T-helper 2 cell (primary cell): ENCODE results near the gene CD2.
A peak's percentile ranks its signal among the peaks of the same experiment; 100 is the strongest.

Experiments used
- DNase-seq, 5 experiments: peaks; one replicate each; pipeline versions ENCODE4 v3.0.0 to v3.0.0-alpha.2; 2012 to 2022

Gene CD2

DNA sequence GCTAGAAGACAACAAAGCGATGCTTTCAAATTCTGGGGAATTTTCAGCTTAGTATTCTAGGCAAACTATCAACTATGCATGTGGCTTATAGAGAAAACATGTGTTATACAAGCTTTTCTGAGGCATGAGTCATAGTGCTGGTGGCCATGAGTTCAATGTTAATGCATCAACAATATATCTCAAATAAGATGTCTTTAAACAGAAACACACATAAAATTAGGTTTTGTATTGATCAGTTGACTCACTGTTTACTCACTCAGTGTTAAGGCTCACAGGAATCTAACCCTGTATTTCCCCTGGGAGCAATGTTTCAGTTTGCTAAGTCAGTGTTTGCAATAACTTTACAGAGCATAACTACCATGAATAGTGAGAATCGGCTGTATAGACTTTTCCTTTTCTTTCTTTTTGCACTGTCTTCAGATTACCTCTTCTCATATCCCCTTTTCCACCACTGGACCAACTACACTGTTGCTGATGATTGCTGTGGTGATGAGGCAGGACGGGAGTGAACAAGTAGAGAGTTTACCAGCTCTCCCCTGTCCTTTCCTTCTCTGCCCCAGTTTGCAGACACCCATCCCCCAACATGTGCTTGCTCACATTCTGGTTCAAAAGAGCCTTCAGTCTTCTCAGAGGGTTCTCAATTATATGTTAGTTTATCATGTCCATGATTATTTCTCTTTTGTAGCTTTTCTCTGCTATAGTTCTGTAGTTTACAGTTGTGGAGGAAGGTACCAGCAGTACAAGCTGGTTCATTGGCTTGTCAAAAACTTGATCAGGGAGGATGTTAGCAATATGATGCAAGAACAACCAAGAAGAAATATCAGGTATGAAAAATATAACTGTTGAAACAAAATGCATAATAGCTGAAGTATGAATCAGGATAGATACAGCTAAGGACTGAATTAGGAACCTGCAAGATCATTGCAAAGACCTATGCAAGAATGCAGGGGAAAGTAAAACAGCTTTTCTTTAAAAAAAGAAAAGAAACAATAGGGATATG lies 23.9 kb downstream of the CD2 start:
- no peak for DNase-seq

DNA sequence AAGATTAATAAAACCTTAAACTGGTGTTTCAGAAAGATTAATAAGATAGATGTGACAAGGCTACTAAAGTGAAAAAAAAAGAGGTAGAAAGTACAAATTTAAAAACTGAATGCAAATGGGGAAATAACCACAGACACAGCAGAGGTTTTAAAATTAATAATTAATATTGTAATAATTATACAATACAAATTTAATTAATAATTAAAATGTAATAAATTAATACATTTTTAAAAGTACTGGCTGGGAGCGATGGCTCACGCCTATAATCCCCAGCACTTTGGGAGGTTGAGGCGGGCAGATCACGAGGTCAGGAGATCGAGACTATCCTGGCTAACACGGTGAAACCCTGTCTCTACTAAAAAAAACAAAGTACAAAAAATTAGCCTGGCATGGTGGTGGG lies 26.8 kb downstream of the CD2 start:
- no peak for DNase-seq

GRCh38 chr1:116785006-116785405 lies 30.8 kb downstream of the CD2 start:
- no peak for DNase-seq

DNA sequence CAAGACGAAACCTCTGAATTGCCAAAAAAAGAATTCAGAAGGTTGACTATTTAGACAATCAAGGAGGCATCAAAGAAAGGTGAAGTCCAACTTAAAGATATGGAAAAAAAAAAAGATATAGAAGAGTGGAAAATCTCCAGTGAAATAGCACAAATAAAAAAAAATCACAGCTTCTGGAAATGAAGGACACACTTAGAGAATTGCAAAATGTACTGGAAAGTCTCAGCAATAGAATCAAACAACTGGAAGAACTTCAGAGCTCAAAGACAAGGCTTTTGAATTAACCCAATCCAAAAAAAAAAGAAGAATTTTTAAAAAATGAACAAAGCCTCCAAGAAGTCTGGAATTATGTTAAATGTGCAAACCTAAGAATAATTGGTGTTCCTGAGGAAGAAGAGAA lies 31.8 kb downstream of the CD2 start:
- no peak for DNase-seq

DNA sequence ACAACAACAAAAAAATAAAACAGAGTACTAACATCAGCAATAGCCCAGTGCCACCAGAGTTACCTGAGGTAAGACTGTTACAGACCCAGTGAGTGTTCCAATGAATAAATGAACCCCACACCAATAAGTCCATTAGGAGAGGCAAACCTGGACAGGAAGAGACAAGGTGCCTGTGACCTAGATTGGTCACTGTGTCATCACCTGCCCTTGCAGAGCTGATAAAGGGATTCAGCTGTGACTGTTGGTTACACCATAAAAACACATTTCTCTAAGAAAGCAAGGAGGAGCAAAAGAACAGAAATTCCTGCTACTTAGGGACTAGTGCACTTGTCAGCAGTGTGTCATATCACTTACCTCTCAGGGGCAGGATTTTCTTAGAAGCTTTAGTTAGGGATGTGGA lies 37.5 kb downstream of the CD2 start:
- DNase-seq = no peak

DNA sequence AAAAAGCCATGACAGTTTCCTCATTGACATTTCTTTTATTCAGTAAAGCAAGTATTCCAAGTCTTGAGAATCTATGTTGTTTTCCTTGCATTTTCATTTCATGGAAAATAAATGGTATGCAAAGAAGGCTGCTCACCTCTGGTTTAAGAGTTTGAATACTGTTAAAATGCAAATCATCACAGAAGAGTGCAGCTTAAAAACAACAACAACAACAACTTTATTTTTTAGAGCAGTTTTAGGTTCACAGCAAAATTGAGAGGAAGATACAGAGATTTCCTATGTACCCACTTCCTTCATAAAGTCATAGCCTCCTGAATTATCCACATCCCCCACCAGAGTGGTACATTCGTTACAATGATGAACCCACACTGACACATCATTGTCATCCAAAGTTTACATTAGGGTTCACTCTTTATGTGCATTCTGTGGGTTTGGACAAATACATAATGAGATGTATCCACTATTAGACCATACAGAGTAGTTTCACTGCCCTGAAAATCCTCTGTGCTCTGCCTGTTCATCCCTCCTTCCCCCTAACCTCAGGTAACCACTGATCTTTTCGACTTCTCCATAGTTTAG lies 39.2 kb downstream of the CD2 start:
- no peak for DNase-seq

GRCh38 chr1:116794371-116794770 lies 40.1 kb downstream of the CD2 start:
- no peak for DNase-seq

DNA sequence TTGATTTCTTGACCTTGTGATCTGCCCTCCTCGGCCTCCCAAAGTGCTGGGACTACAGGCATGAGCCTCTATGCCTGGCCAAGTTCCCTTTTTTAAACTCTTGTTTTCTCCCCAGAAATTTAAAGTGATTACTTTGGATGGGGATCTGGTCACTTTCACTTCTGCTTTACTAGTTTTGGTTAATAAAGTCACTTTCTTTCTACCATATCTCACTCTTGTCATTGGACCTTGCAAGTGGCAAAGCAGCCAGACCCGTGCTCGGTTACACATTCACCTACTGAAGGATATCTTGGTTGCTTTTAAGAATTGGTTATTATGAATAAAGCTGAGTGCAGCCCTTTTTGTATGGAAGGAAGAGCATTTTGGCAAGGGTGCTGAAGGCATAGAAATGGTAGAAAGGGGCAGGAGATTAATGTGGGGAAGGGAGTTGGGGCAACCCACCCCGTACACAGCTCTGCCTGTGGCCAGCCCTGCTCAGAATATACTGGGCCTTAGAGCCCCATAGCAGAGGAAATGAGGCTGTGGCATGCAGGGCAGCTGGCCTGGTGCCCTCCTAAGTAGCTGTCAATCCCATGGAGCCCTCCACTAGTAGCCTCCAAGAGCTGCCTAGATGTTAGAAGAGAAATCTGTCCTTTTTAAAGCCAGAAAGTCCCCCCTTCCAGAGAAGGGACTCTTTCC lies 40.7 kb downstream of the CD2 start:
- no peak for DNase-seq

DNA sequence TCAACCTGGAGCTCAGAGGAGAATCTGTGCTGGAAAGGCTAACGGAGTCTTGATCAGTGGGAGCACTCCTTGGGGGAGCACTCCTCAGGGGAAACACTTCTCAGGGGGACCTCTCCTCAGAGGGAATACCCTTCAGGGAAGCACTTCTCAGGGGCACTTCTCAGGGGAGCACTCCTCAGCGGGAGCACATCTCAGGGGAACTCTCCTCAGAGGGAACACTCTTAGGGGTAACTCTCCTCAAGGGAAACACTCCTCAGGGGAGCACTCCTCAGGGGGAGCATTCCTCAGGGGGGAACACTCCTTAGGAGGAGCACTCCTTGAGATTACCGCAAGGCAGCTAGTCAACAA lies 41.2 kb downstream of the CD2 start:
- DNase-seq = no peak

DNA sequence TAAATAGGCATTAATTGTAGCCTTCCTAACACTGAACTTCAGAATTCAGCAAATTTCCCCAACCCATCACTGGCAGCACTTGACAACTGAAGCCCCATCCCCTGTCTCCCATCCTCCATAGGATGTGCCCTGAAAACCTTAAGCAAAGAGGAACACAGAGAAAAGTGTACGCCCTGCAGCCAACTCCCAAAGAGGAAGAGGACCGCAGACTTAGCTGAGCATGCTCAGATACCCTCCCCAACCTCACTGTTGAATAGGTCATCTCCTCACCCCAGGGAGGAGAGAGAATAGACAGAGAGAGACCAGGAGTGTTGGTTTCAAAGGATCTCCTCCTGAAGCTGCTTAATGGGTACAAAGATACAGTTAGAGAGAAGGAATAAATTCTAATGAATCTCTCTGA lies 50.5 kb downstream of the CD2 start:
- peak in 1 of 5 experiments; percentile 30 for DNase-seq

DNA sequence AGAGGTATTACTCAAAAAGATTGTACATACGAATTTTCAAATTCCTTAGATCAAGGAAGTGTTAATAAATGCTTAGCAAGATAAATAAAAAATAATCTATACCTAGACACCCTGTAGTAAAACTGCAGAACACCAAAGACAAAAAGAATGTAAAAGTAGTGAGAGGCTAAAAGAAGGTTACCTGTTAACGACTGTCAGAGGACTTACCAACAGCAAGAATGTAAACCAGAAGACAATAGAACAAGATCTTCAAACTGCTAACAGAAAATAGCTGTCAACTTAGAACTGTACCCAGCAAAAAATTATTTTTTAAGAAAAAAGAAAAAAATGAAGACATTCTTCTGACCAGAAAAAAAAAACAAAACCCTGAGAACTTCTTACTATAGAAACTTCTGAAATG lies 51.2 kb downstream of the CD2 start:
- DNase-seq = peak in 1 of 5 experiments; percentile 35

- DNase-seq = peak in 3 of 5 experiments; percentile 56 to 86 (median 70)
Observed at GRCh38 chr1:116806245-116806644, 52.0 kb downstream of the CD2 start.

DNA sequence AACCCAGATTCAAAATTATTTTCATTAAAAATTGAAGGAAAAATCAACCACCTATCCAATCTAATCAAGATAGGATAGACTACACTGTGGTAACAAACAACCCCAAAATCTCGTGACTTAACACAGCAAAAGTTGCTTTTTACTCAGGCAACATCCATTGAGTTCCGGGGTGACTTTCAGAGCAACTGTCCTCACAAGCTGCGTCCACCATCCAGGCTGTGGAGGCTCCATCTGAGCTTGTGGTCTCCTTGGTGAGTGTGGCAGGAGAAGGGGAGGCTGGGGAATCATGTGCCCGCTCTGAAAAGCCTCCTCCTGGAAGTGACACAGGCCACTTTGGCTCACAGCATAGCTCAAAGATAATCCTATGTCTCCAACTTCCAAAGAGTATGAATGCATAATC lies 52.4 kb downstream of the CD2 start:
- peak in 1 of 5 experiments; percentile 65 for DNase-seq

DNA sequence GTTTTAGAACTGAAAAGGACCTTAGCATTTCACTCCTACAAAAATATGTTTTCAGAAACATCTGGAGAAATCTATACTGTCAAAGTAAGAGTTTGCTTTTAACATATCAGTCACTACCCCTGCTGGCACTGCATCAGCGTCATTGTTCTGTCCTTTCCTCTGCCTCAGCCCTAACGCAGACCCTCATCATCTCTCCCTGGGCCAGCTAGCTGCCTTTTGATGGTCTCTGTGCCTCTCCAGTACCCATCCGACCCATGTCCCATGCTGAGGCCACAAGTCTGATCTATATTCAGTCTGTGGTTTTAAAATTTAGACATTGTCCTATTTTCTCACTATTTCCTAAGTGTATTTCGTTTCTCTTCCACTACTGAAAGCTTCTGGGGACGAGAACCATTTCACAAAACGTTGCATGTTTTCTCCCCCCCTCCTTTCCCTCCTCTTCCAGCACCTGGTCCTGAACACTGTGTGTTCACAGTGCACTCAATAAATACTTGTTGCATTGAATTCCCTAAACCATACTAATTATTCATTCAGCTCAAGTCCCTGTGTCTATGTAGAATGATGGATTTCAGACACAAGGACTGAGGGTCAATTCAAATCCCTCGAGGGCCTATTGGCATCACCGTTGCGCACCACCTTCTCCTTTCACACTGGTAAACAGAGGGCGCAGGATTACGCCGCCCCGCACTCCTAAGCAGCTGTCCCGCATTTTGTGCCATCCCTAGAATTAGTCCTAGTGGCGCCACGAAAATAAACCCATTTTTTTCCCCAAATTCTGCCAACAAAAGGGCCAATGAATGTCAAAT lies 53.4 kb downstream of the CD2 start:
- peak in 1 of 5 experiments; percentile 56 for DNase-seq

GRCh38 chr1:116808200-116808847 lies 54.1 kb downstream of the CD2 start:
- peak in 1 of 5 experiments; percentile 49 for DNase-seq

DNA sequence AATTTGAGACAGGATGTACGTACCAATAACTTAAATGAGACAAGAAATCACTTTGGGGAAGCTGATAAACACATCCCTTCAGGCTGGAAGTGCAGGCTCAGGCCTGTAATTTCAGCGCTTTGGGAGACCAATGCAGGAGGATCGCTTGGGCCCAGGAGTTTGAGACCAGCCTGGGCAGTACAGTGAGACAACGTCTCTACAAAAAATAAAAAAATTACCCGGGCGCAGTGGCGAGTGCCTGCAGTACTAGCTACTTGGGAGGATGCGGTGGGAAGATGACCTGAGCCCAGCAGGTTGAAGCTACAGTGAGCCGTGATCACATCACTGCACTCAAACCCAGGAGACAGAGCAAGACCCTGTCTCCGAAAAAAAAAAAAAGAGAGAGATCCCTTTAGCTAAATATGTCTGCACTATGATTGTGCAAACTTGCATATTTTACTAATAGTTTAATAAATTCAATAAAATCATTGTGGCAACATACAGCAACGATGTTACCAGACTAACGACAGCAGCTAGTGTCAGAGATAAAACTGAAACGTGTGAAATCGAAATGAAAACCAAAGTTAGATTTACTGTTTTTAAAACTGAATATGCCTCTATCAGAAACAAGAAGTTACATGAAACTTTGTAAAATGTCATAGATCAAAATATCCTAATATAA lies 54.7 kb downstream of the CD2 start:
- DNase-seq = peak in 2 of 5 experiments; percentile 29 to 82

- DNase-seq = no peak
Observed at GRCh38 chr1:116811321-116811720, 57.1 kb downstream of the CD2 start.

DNA sequence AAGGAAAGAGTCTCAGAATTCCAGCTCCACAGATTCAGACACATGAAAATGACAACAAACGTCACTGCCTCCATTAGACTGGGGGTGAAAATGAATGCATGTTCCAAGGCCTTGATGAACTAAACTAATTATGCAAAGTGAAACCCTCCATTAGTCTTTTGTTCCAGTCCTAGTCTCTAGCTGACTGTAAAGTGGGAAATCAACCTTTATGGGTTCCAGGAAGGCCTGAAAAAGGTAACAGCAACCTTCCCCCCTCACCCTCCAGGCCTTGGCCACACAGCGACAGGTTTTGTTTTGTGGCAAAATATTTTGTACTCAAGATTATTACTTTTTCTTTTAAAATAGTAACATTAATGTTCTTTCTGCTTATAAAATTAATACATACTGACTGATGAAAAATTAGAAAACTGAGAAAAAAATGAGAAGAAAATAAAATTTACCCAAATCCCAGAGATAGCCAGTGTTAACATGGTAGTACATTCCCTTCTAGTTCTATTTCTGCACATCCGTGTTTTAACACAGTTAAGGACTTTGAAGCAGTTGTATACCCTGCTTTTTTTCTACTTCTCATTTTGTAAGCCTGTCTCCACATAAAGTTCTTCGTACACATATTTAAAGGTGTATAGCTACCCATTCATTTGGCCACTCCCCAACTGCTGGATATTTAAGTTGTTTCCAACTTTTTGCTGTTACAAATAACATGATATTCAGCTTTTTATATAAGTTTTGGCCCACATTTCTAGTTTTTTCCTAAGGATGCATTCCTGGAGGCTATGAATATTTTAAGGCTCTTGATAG lies 60.9 kb downstream of the CD2 start:
- no peak for DNase-seq

- DNase-seq = peak; percentile 38 to 81 (median 66)
Observed at GRCh38 chr1:116817582-116818064, 63.4 kb downstream of the CD2 start.
